HFFc6 (cell line): ENCODE data around the gene PRMT1. TPM values are rescaled to one million over a fixed set of nuclear protein-coding genes. Genes with fewer than 3 reads are reported as not detected.
"Not testable (repeated sequence)": the region's sequence is repeated elsewhere in the genome, so short reads cannot be mapped to it uniquely, and the experiment has no call there.

Experiments
- DNase-seq: peaks from one replicate; pipeline ENCODE4 v3.0.0-alpha.2; 2018
- H3K27ac Mint-ChIP-seq: 2 replicates; pipeline ENCODE4 v1.8.0; 2020; ENCODE audit warnings: mild to moderate bottlenecking, mixed read lengths
- H3K27me3 Mint-ChIP-seq: 2 replicates; pipeline ENCODE4 v1.8.0; 2021; ENCODE audit warnings: mild to moderate bottlenecking, moderate library complexity, mixed read lengths; ENCODE audit not compliant: insufficient read depth
- H3K36me3 Mint-ChIP-seq: 2 replicates; pipeline ENCODE4 v1.8.0; 2021; ENCODE audit warnings: low read depth, mixed read lengths
- H3K4me1 Mint-ChIP-seq: 2 replicates; pipeline ENCODE4 v1.8.0; 2020; ENCODE audit warnings: low read depth, mixed read lengths
- H3K4me3 Mint-ChIP-seq: 2 replicates; pipeline ENCODE4 v1.8.0; 2020; ENCODE audit warnings: mild to moderate bottlenecking, moderate library complexity, mixed read lengths
- H3K9me3 Mint-ChIP-seq: 2 replicates; pipeline ENCODE4 v1.8.0; 2020; ENCODE audit warnings: mild to moderate bottlenecking, mixed read lengths
- CTCF ChIP-seq: fragments of 200-600 bp; sonication (generic); IDR thresholded peaks from 2 replicates; pipeline ENCODE4 v1.5.0; 2021; ENCODE audit warnings: antibody characterized with exemption, mild to moderate bottlenecking
- microRNA-seq: library from miRNA; unstranded; fragments of <30 nt; microRNA quantifications from one replicate; pipeline ENCODE4, GENCODE V29; 2019
- total RNA-seq, 6 experiments: library from RNA; stranded (reverse); fragmentation: NEBNext Ultra II Directional; extraction: Animal tissue kit (Norgen Biotek cat#: 25700); gene quantifications; 2 replicates in 1 of 6; 3 replicates in 5 of 6; pipeline ENCODE4 v1.2.3, GENCODE V29; 2021

PRMT1 gene
- total RNA-seq, 6 experiments from 2014 or later: 209 to 226 (median 217) TPM

GRCh38 chr19:49718511-49718910, 41.4 kb downstream of the PRMT1 start:
- H3K36me3 Mint-ChIP-seq: no peaks in the 10 kb centered on the region; the same call in 1 of the 2 replicates
- H3K4me3 Mint-ChIP-seq: no peak overlapping the region
- no peaks in the 10 kb centered on the region; the same call in none of the 2 replicates for H3K27me3 Mint-ChIP-seq
- peaks cover 4% of the 10 kb centered on the region; the same call in 1 of the 2 replicates for H3K9me3 Mint-ChIP-seq
- H3K27ac Mint-ChIP-seq: peak overlapping the region; percentile 25; the same call in 1 of the 2 replicates
- TF ChIP-seq CTCF: no peak
- H3K4me1 Mint-ChIP-seq: peaks cover 7% of the 10 kb centered on the region
- no peak for DNase-seq

- Mint-ChIP-seq H3K27me3 (no peaks in the 10 kb centered on the region; the same call in none of the 2 replicates), H3K36me3 (no peaks in the 10 kb centered on the region; the same call in 1 of the 2 replicates), H3K4me1 (peaks cover 7% of the 10 kb centered on the region), H3K27ac (no peak overlapping the region), H3K4me3 (no peak overlapping the region), H3K9me3 (peaks cover 5% of the 10 kb centered on the region; the same call in 1 of the 2 replicates)
- no peak for TF ChIP-seq CTCF
- DNase-seq: no peak
These were observed 41.9 kb downstream of the PRMT1 start for GRCh38 chr19:49718991-49719390.

- not testable (repeated sequence) for H3K9me3 Mint-ChIP-seq, H3K4me3 Mint-ChIP-seq, H3K27me3 Mint-ChIP-seq, H3K27ac Mint-ChIP-seq, DNase-seq, H3K36me3 Mint-ChIP-seq
- H3K4me1 Mint-ChIP-seq: peaks cover 11% of the 10 kb centered on the region
These were observed 42.3 kb downstream of the PRMT1 start for GRCh38 chr19:49719420-49719819.

GRCh38 chr19:49727217-49728030, 50.4 kb downstream of the PRMT1 start:
- Mint-ChIP-seq H3K27me3 (peaks cover 6% of the 10 kb centered on the region), H3K4me3 (peak overlapping the region; percentile 47), H3K36me3 (no peaks in the 10 kb centered on the region), H3K9me3 (peaks cover 5% of the 10 kb centered on the region; the same call in 1 of the 2 replicates), H3K4me1 (peaks cover 22% of the 10 kb centered on the region), H3K27ac (peak overlapping the region; percentile 42)
- no peak for DNase-seq
- TF ChIP-seq CTCF: no peak

GRCh38 chr19:49730166-49730565, 53.1 kb downstream of the PRMT1 start:
- Mint-ChIP-seq H3K27me3 (peaks cover 6% of the 10 kb centered on the region), H3K4me1 (peaks cover 13% of the 10 kb centered on the region), H3K9me3 (no peaks in the 10 kb centered on the region), H3K36me3 (no peaks in the 10 kb centered on the region), H3K27ac (no peak overlapping the region), H3K4me3 (no peak overlapping the region)
- no peak for TF ChIP-seq CTCF
- DNase-seq: no peak

Small RNA genes within 50 kb of the gene (microRNA-seq; reads per million reads assigned to microRNA genes)
- not detected for gene MIR5088

Other genes with a start within 250 kb of the PRMT1 start
- under 1 TPM in 5 of 6 experiments, not detected in 1; 0.05 to 0.17 (median 0.09) TPM for gene SLC17A7, start 235.7 kb upstream of the PRMT1 start, total RNA-seq
- gene PIH1D1, start 225.5 kb upstream of the PRMT1 start, total RNA-seq: 10 to 100 TPM; 55.8 to 65.6 (median 57.5) TPM
- gene ALDH16A1, start 224.0 kb upstream of the PRMT1 start, total RNA-seq: 10 to 100 TPM; 13.9 to 23.0 (median 19.8) TPM
- 10 to 100 TPM in 2 of 6 experiments, 1 to 10 TPM in 4; 4.9 to 12.5 (median 9.4) TPM for gene FLT3LG, start 203.1 kb upstream of the PRMT1 start, total RNA-seq
- gene RPL13A, start 189.7 kb upstream of the PRMT1 start, total RNA-seq: 1,000 to 10,000 TPM; 2,015 to 2,373 (median 2,179) TPM
- 1,000 to 10,000 TPM; 1,343 to 1,545 (median 1,429) TPM for gene RPS11, start 180.8 kb upstream of the PRMT1 start, total RNA-seq
- gene FCGRT, start 164.6 kb upstream of the PRMT1 start, total RNA-seq: 10 to 100 TPM; 33.2 to 39.3 (median 37.4) TPM
- 100 to 1,000 TPM; 117 to 316 (median 287) TPM for gene RCN3, start 149.3 kb upstream of the PRMT1 start, total RNA-seq
- 10 to 100 TPM; 66.0 to 79.7 (median 72.4) TPM for gene NOSIP, start 96.7 kb upstream of the PRMT1 start, total RNA-seq
- gene PRRG2, start 96.0 kb upstream of the PRMT1 start, total RNA-seq: under 1 TPM; 0.33 to 0.69 (median 0.42) TPM
- 10 to 100 TPM; 23.3 to 26.2 (median 24.3) TPM for gene PRR12, start 86.1 kb upstream of the PRMT1 start, total RNA-seq
- gene RRAS, start 37.1 kb upstream of the PRMT1 start, total RNA-seq: 100 to 1,000 TPM; 130 to 162 (median 133) TPM
- gene SCAF1, start 35.1 kb upstream of the PRMT1 start, total RNA-seq: 100 to 1,000 TPM; 112 to 134 (median 121) TPM
- gene IRF3, start 11.4 kb upstream of the PRMT1 start, total RNA-seq: 10 to 100 TPM; 55.5 to 72.8 (median 58.7) TPM
- gene BCL2L12, start 11.3 kb upstream of the PRMT1 start, total RNA-seq: 10 to 100 TPM; 23.9 to 34.2 (median 33.4) TPM
- under 1 TPM; 0.74 to 0.99 (median 0.87) TPM for gene ADM5, start 12.3 kb downstream of the PRMT1 start, total RNA-seq
- 10 to 100 TPM; 32.7 to 42.6 (median 36.4) TPM for gene CPT1C, start 13.8 kb downstream of the PRMT1 start, total RNA-seq
- not detected for gene TSKS, start 86.0 kb downstream of the PRMT1 start, total RNA-seq
- 100 to 1,000 TPM; 145 to 177 (median 162) TPM for gene AP2A1, start 89.7 kb downstream of the PRMT1 start, total RNA-seq
- gene FUZ, start 136.0 kb downstream of the PRMT1 start, total RNA-seq: 10 to 100 TPM in 5 of 6 experiments, 1 to 10 TPM in 1; 9.4 to 14.2 (median 11.7) TPM
- 10 to 100 TPM; 44.5 to 50.6 (median 47.8) TPM for gene MED25, start 141.0 kb downstream of the PRMT1 start, total RNA-seq
- 100 to 1,000 TPM; 157 to 176 (median 162) TPM for gene PTOV1, start 173.9 kb downstream of the PRMT1 start, total RNA-seq
- gene PNKP, start 190.3 kb downstream of the PRMT1 start, total RNA-seq: 10 to 100 TPM; 39.7 to 48.7 (median 47.2) TPM
- gene AKT1S1, start 200.1 kb downstream of the PRMT1 start, total RNA-seq: 100 to 1,000 TPM in 5 of 6 experiments, 10 to 100 TPM in 1; 98.5 to 128 (median 104) TPM
- 10 to 100 TPM; 42.8 to 53.3 (median 46.8) TPM for gene TBC1D17, start 200.4 kb downstream of the PRMT1 start, total RNA-seq
- gene IL4I1, start 219.6 kb downstream of the PRMT1 start, total RNA-seq: under 1 TPM in 5 of 6 experiments, not detected in 1; 0.24 to 0.48 (median 0.41) TPM